GM21825 (cell line): ENCODE measurements around the gene FAM186B.
"Not testable (repeated sequence)": the region's sequence is repeated elsewhere in the genome, so short reads cannot be mapped to it uniquely, and the experiment has no call there.

Source experiments
- ATAC-seq: cut with Tn5 transposase; IDR thresholded peaks from one replicate; pipeline ENCODE4 v1.9.1; 2021; ENCODE audit warnings: mild to moderate bottlenecking, moderate library complexity; ENCODE audit not compliant: unreplicated experiment

Gene FAM186B

GRCh38 chr12:49605539-49605938 lies at the start of gene FAM186B:
FAM186B (minus strand) TSS chr12:49605639; CDS start chr12:49605477, 162 bp downstream.
- not testable (repeated sequence) for ATAC-seq

GRCh38 chr12:49654715-49655114 lies 49.3 kb upstream of the FAM186B start:
- ATAC-seq = no peak

GRCh38 chr12:49652921-49653520 lies 47.6 kb upstream of the FAM186B start:
- no peak for ATAC-seq

- ATAC-seq = no peak
Measured at GRCh38 chr12:49651855-49652254, 46.4 kb upstream of the FAM186B start.

- no peak for ATAC-seq
Measured at GRCh38 chr12:49649892-49650291, 44.5 kb upstream of the FAM186B start.

- ATAC-seq = no peak
Measured at GRCh38 chr12:49649445-49649844, 44.0 kb upstream of the FAM186B start.

GRCh38 chr12:49648712-49649003 lies 43.2 kb upstream of the FAM186B start:
- no peak for ATAC-seq

- ATAC-seq = no peak
Measured at GRCh38 chr12:49647827-49648711, 42.6 kb upstream of the FAM186B start.

- no peak for ATAC-seq
Measured at GRCh38 chr12:49646871-49647654, 41.6 kb upstream of the FAM186B start.

GRCh38 chr12:49646331-49646830 lies 40.9 kb upstream of the FAM186B start:
- ATAC-seq = no peak

GRCh38 chr12:49645146-49646039 lies 40.0 kb upstream of the FAM186B start:
- no peak for ATAC-seq

- no peak for ATAC-seq
Measured at GRCh38 chr12:49644620-49644994, 39.2 kb upstream of the FAM186B start.

GRCh38 chr12:49643961-49644619 lies 38.7 kb upstream of the FAM186B start:
- ATAC-seq = no peak

- ATAC-seq = no peak
Measured at GRCh38 chr12:49643135-49643534, 37.7 kb upstream of the FAM186B start.

- no peak for ATAC-seq
Measured at GRCh38 chr12:49642370-49642802, 36.9 kb upstream of the FAM186B start.

GRCh38 chr12:49641748-49642369 lies 36.4 kb upstream of the FAM186B start:
- ATAC-seq = no peak

GRCh38 chr12:49636979-49637755 lies 31.7 kb upstream of the FAM186B start:
- ATAC-seq = peak; percentile 70

- no peak for ATAC-seq
Measured at GRCh38 chr12:49636574-49636973, 31.1 kb upstream of the FAM186B start.

GRCh38 chr12:49635656-49636055 lies 30.2 kb upstream of the FAM186B start:
- no peak for ATAC-seq
